H7 (cell line): ENCODE results near the gene ACY1. TPM values are rescaled to one million over a fixed set of nuclear protein-coding genes. Genes with fewer than 3 reads are reported as not detected.

Experiments
- total RNA-seq: library from RNA; depleted of rRNA; stranded (reverse); fragments of >200 nt; shearing (Covaris generic); gene quantifications from 2 replicates; pipeline ENCODE4 v1.2.3, GENCODE V29; 2014; rRNA removed

The ACY1 gene
- total RNA-seq, 1 experiment from 2014 or later = 101 TPM

Other genes starting within 250 kb of the ACY1 start
- not detected in 2 replicates for gene IQCF6, start 204.3 kb upstream of the ACY1 start, total RNA-seq
- gene IQCF2, start 121.9 kb upstream of the ACY1 start, total RNA-seq = not detected in 2 replicates
- gene IQCF5, start 107.9 kb upstream of the ACY1 start, total RNA-seq = not detected in 2 replicates
- not detected in 2 replicates for gene IQCF1, start 80.2 kb upstream of the ACY1 start, total RNA-seq
- 62.0 and 80.6 TPM in 2 replicates for gene RRP9, start 41.6 kb upstream of the ACY1 start, total RNA-seq
- gene PARP3, start 41.2 kb upstream of the ACY1 start, total RNA-seq = 3.2 and 5.5 TPM in 2 replicates
- 0.14 TPM in 1 of 2 replicates, not detected in the other for gene GPR62, start 28.2 kb upstream of the ACY1 start, total RNA-seq
- gene PCBP4, start 16.1 kb upstream of the ACY1 start, total RNA-seq = 29.4 and 48.1 TPM in 2 replicates
- 20.8 and 24.3 TPM in 2 replicates for gene ABHD14B, start 9.5 kb upstream of the ACY1 start, total RNA-seq
- gene ABHD14A, start 8.5 kb upstream of the ACY1 start, total RNA-seq = 7.5 and 7.7 TPM in 2 replicates
- 1,001 and 1,107 TPM in 2 replicates for gene RPL29, start 12.4 kb downstream of the ACY1 start, total RNA-seq
- 19.5 and 21.7 TPM in 2 replicates for gene DUSP7, start 73.0 kb downstream of the ACY1 start, total RNA-seq
- gene POC1A, start 170.9 kb downstream of the ACY1 start, total RNA-seq = 25.1 and 26.4 TPM in 2 replicates
- 63.8 and 86.9 TPM in 2 replicates for gene ALAS1, start 214.6 kb downstream of the ACY1 start, total RNA-seq
- gene TLR9, start 242.1 kb downstream of the ACY1 start, total RNA-seq = not detected in 2 replicates